Measurements from ENCODE around the gene TSHB.

Gene TSHB

DNA sequence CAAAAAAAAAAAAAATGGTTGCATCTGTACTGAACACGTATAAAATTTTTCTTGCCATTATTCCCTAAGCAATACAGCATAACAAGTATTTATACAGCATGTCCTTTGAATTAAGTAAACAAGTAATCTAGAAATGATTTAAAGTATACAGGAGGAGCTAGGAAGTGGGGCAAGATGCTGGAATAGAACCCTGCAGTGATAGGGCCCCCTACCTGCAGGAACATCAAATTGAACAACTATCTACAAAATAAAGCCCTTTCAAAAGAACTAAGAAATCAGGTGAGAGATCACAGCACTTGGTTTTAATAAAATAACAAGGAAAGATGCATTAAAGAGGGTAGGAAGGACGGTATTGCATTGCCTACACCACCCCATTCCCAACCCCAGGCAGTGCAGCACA lies 10.9 kb downstream of the TSHB start:
- no peaks in the 10 kb centered on the region for H3K4me1 ChIP-seq (ENCODE audit: insufficient read depth, low read length)
- H3K9me3 ChIP-seq (ENCODE audit: control insufficient read depth, insufficient read depth, low read length), result no peaks in the 10 kb centered on the region
- no peaks in the 10 kb centered on the region for H3K36me3 ChIP-seq (ENCODE audit: insufficient read depth, low read length)
- H3K9ac ChIP-seq (ENCODE audit: low read depth, low read length), result no peak overlapping the region

DNA sequence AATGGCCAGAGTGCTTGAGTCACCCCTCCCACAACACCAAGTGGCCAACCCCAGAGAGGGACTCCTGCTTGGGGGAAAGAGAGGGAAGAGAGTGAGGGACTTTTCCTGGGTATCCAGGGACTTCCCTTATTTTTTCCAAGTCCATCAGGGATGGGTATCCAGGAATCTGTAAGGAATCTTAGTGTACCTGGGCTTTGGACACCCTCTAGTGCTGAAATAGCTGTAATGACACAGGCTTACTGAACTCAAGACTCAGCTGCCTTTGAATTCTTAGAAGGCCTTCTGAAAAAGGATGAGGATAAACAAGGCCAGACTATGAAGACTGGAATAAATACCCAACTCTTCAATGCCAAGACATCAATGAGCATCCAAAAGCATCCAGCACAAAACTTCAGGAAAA lies 12.0 kb downstream of the TSHB start:
- Histone ChIP-seq H3K9me3 (ENCODE audit: control insufficient read depth, insufficient read depth, low read length) (no peaks in the 10 kb centered on the region), H3K4me1 (ENCODE audit: insufficient read depth, low read length) (no peaks in the 10 kb centered on the region), H3K9ac (ENCODE audit: low read depth, low read length) (no peak overlapping the region), H3K36me3 (ENCODE audit: insufficient read depth, low read length) (no peaks in the 10 kb centered on the region)

DNA sequence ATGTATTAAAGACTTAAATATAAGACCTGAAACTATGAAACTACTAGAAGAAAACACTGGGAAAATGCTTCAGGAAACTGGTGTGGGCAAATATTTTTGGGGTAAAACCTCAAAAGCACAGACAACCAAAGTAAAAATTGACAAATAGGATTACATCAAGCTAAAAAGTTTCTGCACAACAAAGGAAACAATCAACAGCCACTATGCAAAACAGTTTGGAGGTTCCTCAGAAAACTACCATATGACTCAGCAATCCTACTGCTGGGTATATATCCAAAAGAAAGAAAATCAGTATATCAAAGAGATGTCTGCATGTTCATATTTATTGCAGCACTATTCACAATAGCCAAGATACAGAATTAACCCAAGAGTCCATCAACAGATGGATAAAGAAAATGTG lies 17.1 kb downstream of the TSHB start:
- Histone ChIP-seq H3K36me3 (ENCODE audit: insufficient read depth, low read length) (no peaks in the 10 kb centered on the region), H3K4me1 (ENCODE audit: insufficient read depth, low read length) (no peaks in the 10 kb centered on the region), H3K9me3 (ENCODE audit: control insufficient read depth, insufficient read depth, low read length) (no peaks in the 10 kb centered on the region), H3K9ac (ENCODE audit: low read depth, low read length) (no peak overlapping the region)

DNA sequence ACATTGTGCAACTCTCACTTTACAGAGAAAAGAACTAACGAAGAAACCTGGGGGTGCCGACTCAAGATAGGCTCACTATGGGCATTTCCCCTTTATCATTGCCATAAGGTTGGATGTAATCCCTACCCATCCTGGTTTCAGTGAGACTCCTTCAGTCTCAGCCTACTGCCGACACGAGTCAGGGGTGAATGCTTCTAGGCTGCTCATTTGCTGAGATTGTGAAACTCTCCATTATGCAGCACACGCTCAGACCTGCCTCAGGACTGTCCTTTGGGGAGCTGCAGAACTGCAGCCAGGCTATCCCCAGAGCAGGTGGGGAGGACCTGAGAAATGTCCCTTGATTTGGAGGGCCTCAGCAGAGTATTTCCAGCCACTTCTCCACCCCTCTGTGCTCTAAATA lies 22.2 kb downstream of the TSHB start:
- Histone ChIP-seq H3K9me3 (ENCODE audit: control insufficient read depth, insufficient read depth, low read length) (no peaks in the 10 kb centered on the region), H3K9ac (ENCODE audit: low read depth, low read length) (no peak overlapping the region), H3K4me1 (ENCODE audit: insufficient read depth, low read length) (peaks cover 8% of the 10 kb centered on the region; the same call in 1 of the 2 replicates), H3K36me3 (ENCODE audit: insufficient read depth, low read length) (no peaks in the 10 kb centered on the region)

DNA sequence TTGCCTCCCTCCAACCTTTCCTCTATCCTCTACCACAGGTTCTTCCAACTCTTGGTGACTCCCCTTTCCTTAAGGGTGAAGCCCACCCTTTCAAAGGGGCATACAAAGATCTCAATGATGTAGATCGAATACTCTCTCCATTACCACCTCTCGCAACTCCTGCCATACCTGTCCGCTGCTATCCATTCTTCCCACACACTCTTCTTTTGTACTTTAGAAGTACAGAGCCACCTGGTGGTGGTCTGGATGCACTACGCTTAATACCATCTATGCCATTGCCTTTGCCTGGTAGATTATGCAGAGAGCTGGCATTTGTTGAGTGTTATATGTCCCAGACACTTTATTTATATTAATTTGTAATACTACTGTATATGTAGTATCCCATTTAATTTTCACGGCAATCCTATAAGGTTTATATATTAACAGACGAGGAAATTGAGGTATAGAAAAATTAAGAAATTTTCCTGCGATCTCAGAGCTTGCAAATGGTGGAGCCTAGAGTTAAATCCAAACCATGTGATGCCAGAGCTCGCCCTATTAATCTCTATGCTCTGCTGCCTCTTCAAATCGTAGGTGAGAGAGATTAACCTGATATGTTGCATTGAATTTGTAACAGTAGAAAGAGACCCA lies 22.9 kb downstream of the TSHB start:
- H3K9ac ChIP-seq (ENCODE audit: low read depth, low read length), result no peak overlapping the region
- no peaks in the 10 kb centered on the region for H3K36me3 ChIP-seq (ENCODE audit: insufficient read depth, low read length)
- H3K4me1 ChIP-seq (ENCODE audit: insufficient read depth, low read length), result peaks cover 13% of the 10 kb centered on the region; the same call in 1 of the 2 replicates
- no peaks in the 10 kb centered on the region for H3K9me3 ChIP-seq (ENCODE audit: control insufficient read depth, insufficient read depth, low read length)

DNA sequence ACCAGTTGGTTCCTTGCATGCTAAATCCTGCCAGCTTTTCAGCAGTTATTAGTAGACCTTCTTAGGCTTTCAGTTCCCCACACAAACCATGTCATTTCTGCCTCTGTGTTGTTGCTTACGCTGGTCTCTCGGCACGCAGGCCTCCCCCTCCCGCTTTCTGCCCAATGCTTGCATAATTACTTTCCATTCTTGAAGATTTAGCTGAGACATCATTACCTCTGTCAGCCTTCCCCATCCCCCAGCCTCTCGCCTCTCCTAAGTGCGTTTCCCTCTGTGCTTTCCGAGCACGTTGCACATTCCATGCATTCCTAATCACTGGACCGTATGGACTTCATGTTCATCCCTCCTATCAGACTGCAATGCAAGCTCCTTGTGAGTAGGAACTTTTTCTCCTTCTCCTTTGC lies 26.8 kb downstream of the TSHB start:
- Histone ChIP-seq H3K9me3 (ENCODE audit: control insufficient read depth, insufficient read depth, low read length) (no peaks in the 10 kb centered on the region), H3K36me3 (ENCODE audit: insufficient read depth, low read length) (no peaks in the 10 kb centered on the region), H3K9ac (ENCODE audit: low read depth, low read length) (no peak overlapping the region)

DNA sequence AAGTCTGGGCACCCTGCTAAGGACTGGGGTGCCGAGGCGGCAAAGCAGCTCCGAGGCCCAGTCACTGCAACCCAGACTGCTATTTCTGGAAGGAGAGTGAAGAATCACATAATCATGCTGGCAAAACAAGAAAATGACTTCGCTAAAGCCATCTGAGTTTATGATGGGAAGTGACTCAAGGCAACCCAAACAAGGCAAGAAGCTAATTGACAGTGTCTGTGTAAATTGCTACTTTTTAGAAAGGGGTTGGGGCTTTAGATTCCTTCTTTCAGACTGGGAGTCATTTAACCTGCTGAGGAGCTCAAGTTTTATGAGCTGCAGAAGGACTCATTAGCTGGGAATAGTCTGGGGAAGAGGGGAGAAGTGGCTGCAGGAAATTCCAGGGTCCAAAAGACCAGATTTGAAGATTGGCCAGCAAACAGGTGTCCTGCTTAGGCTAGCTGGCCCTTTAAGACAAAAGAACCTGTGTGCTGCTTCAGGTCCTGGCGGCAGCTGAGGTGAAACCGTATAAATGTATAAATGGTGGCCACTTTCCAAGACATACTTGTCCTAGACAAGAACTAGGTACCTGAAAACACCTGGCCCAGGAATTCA lies 28.1 kb downstream of the TSHB start:
- no peaks in the 10 kb centered on the region for H3K36me3 ChIP-seq (ENCODE audit: insufficient read depth, low read length)
- H3K4me1 ChIP-seq (ENCODE audit: insufficient read depth, low read length), result peaks cover 18% of the 10 kb centered on the region
- no peak overlapping the region for H3K9ac ChIP-seq (ENCODE audit: low read depth, low read length)
- H3K9me3 ChIP-seq (ENCODE audit: control insufficient read depth, insufficient read depth, low read length), result no peaks in the 10 kb centered on the region

More for the DNA sequence above, 26.8 kb downstream of the TSHB start:
- peaks cover 13% of the 10 kb centered on the region; the same call in 1 of the 2 replicates for H3K4me1 ChIP-seq (ENCODE audit: insufficient read depth, low read length)

DNA sequence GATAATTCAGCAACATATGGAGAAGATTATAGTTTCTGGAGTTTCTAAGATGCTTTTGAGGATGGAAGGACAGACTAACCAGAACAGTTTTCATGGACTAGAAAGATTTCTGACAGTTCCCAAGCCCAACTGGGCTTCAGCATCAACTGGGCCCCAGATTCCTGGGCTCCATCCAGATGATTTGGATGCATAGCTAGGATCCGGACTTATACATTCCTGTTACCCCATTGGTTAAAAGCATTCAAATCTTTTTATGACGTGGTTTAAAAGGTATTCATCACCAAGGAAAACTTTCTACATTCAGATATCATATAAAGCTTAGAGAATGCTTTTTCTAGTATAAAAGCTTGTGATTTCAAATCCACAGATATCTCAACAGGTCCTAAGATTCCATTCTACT lies 29.7 kb downstream of the TSHB start:
- no peak overlapping the region for H3K9ac ChIP-seq (ENCODE audit: low read depth, low read length)
- no peaks in the 10 kb centered on the region for H3K9me3 ChIP-seq (ENCODE audit: control insufficient read depth, insufficient read depth, low read length)
- no peaks in the 10 kb centered on the region for H3K36me3 ChIP-seq (ENCODE audit: insufficient read depth, low read length)
- H3K4me1 ChIP-seq (ENCODE audit: insufficient read depth, low read length), result peaks cover 18% of the 10 kb centered on the region

DNA sequence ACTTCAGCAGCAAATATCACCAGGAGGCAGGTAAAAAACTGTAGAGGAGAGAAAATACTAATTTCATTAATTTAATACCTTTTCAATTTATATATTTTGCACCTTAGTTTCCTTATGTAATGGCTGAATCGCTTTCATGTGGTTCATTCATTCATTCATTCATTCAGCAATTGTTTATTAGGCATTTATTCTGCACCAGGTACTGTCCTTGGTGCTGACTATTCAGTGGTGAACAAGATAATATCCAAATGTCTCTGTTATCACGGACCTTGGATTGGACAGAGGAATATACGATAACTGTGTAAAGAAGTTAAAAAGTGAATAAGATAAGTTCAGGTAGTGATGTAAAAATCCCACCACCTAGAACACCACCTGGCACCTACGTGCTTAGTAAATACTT lies 30.9 kb downstream of the TSHB start:
- H3K9ac ChIP-seq (ENCODE audit: low read depth, low read length), result no peak overlapping the region
- no peaks in the 10 kb centered on the region for H3K9me3 ChIP-seq (ENCODE audit: control insufficient read depth, insufficient read depth, low read length)
- no peaks in the 10 kb centered on the region; the same call in 1 of the 2 replicates for H3K36me3 ChIP-seq (ENCODE audit: insufficient read depth, low read length)
- H3K4me1 ChIP-seq (ENCODE audit: insufficient read depth, low read length), result peaks cover 18% of the 10 kb centered on the region

DNA sequence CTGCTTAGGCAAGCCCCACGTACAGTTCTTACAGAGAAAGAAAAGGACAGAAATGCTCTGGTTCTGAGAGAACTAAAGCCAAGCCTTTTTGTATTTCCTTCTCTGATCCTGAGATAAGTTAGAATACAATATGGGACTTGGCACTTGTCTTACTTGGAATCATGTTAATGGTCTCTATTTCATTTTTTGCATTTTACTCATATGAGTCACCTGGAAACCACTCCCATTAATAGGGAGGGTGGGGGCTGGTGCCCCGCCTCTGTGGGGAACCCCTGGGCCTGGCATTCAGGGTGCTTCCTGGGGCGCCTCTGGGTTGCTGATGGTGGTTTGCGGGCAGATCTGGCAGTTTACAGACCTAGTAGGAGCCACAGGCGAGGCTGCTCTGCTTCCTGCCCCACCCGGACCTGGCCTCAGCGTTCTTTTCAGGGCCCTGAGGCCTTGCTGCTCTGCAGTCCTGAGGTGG lies 32.9 kb downstream of the TSHB start:
- no peaks in the 10 kb centered on the region for H3K9me3 ChIP-seq (ENCODE audit: control insufficient read depth, insufficient read depth, low read length)
- H3K36me3 ChIP-seq (ENCODE audit: insufficient read depth, low read length), result no peaks in the 10 kb centered on the region; the same call in 1 of the 2 replicates
- no peak overlapping the region for H3K9ac ChIP-seq (ENCODE audit: low read depth, low read length)
- peaks cover 5% of the 10 kb centered on the region; the same call in 1 of the 2 replicates for H3K4me1 ChIP-seq (ENCODE audit: insufficient read depth, low read length)

DNA sequence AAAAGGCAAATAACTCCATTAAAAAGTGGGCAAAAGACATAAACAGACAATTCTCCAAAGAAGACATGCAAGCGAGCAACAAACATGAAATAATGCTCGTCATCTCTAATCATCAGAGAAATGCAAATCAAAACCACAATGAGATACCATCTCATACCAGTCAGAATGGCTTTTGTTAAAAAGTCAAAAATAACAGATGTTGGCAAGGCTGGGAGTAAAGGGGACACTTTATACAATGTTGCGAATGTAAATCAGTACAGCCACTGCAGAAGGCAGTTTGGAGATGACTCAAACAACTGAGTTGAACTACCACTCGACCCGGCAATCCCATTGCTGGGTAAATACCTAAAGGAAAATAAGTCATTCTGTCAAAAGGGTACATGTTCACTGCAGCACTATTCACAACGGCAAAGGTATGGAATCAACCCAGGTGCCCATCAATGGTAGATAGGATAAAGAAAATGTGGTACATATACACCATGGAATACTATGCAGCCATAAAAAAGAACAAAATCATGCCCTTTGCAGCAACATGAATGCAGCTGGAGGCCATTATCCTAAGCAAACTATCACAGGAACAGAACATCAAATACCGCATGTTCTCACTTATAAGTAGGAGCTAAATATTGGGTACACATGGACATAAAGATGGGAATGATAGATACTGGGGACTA lies 33.7 kb downstream of the TSHB start:
- no peaks in the 10 kb centered on the region for H3K9me3 ChIP-seq (ENCODE audit: control insufficient read depth, insufficient read depth, low read length)
- H3K36me3 ChIP-seq (ENCODE audit: insufficient read depth, low read length), result no peaks in the 10 kb centered on the region; the same call in 1 of the 2 replicates
- H3K9ac ChIP-seq (ENCODE audit: low read depth, low read length), result no peak overlapping the region
- peaks cover 5% of the 10 kb centered on the region; the same call in 1 of the 2 replicates for H3K4me1 ChIP-seq (ENCODE audit: insufficient read depth, low read length)

DNA sequence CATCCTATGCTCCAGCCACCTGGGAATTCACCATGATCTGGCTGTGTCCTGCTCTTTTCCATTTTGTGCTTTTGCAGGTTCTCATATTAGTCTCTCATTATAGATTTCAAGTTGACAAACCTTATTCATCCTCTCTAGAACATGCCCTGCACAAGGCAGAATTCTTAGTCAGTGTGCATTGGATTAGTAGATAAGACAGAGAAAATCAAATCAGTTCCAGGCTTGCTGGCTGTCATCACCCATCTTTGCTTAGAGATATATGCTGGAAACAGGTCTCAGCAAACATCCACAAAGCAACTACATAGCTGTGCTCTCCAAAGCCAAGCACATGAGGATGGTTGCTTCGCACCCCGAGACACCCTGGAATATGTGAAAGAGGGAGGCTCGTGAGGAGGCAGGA lies 34.8 kb downstream of the TSHB start:
- Histone ChIP-seq H3K9ac (ENCODE audit: low read depth, low read length) (no peak overlapping the region), H3K9me3 (ENCODE audit: control insufficient read depth, insufficient read depth, low read length) (no peaks in the 10 kb centered on the region), H3K36me3 (ENCODE audit: insufficient read depth, low read length) (no peaks in the 10 kb centered on the region; the same call in 1 of the 2 replicates), H3K4me1 (ENCODE audit: insufficient read depth, low read length) (peaks cover 5% of the 10 kb centered on the region; the same call in 1 of the 2 replicates)

DNA sequence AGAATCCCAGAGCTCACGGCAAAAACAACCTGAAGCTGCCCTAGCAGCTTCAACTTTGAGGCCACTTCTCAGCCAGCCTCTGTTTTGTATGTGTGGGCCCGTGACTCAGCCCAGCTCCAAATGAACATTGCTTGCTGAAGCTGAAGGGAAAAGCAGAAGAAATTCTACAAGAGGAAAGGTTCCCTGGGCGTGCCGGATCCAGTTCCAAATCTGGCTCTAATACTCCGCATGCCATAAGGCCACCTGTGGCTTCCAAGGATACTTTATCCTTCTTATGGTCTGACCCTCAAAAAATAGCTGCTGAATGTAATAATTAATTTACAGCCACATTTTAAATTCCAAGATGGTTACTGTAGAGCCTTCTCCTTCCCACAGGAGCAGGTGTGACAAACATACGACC lies 35.4 kb downstream of the TSHB start:
- H3K36me3 ChIP-seq (ENCODE audit: insufficient read depth, low read length), result no peaks in the 10 kb centered on the region; the same call in 1 of the 2 replicates
- H3K9ac ChIP-seq (ENCODE audit: low read depth, low read length), result no peak overlapping the region
- H3K9me3 ChIP-seq (ENCODE audit: control insufficient read depth, insufficient read depth, low read length), result no peaks in the 10 kb centered on the region
- peaks cover 5% of the 10 kb centered on the region; the same call in 1 of the 2 replicates for H3K4me1 ChIP-seq (ENCODE audit: insufficient read depth, low read length)

DNA sequence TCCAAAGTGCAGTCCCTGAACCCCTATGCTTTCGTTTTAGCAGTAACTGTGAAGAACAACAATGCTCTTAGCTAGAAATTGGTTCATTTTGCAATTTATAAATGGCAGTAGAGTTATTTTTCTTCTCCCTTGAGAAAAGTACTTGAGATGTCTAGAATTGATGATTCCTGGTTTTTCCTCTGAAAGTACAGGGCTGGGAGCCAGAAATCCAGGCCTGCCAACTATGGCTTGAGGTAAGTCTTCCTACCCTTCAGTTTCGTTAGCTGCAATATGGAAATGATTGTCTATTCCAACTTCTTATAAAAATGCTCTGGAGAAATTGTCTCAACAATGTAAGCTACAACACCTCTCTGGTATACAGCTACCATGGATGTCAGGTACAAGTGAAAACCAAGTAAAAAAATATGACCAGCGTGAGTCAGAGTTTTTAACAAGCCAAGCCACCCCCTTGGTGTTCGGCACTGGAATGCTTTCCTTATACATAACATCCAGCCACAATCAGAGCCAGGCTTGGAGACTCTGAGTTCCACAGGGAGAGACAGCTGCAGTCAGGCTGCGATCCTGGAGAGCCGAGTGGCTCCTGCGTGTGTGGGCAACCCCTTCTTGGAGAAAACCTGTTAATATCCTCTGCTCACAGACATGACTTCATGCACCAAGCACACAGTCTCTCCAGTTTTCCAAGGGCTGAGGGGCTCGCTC lies 37.7 kb downstream of the TSHB start:
- H3K9me3 ChIP-seq (ENCODE audit: control insufficient read depth, insufficient read depth, low read length), result no peaks in the 10 kb centered on the region
- H3K36me3 ChIP-seq (ENCODE audit: insufficient read depth, low read length), result no peaks in the 10 kb centered on the region; the same call in 1 of the 2 replicates
- no peak overlapping the region for H3K9ac ChIP-seq (ENCODE audit: low read depth, low read length)
- H3K4me1 ChIP-seq (ENCODE audit: insufficient read depth, low read length), result peaks cover 11% of the 10 kb centered on the region
